Limb (tissue), 2 donors: ENCODE results near the gene GBA3.

Experiments
- DNase-seq, 2 donors: peaks; one replicate each; pipeline ENCODE4 v3.0.0-alpha.2; 2016; ENCODE audit errors: extremely low spot score in 2 of 2

Gene GBA3

GRCh38 chr4:22780317-22780716 is 87.6 kb downstream of the GBA3 start:
- DNase-seq: peak in 1 of 2 donors; percentile 12

GRCh38 chr4:22780797-22781196 is 88.1 kb downstream of the GBA3 start:
- no peak for DNase-seq

GRCh38 chr4:22787753-22788375 is 95.1 kb downstream of the GBA3 start:
- no peak for DNase-seq

- DNase-seq: no peak
Measured at GRCh38 chr4:22790631-22791030, 97.9 kb downstream of the GBA3 start.

GRCh38 chr4:22794732-22795131 is 102.0 kb downstream of the GBA3 start:
- DNase-seq: no peak

GRCh38 chr4:22801391-22801790 is 108.7 kb downstream of the GBA3 start:
- no peak for DNase-seq

GRCh38 chr4:22802876-22803275 is 110.1 kb downstream of the GBA3 start:
- DNase-seq: peak in 1 of 2 donors; percentile 46

GRCh38 chr4:22803512-22803911 is 110.8 kb downstream of the GBA3 start:
- no peak for DNase-seq

GRCh38 chr4:22814906-22815305 is 122.2 kb downstream of the GBA3 start:
- DNase-seq: peak in 1 of 2 donors; percentile 3

GRCh38 chr4:22824091-22824490 is 131.4 kb downstream of the GBA3 start:
- no peak for DNase-seq

GRCh38 chr4:22842360-22843018 is 149.8 kb downstream of the GBA3 start:
- no peak for DNase-seq

- DNase-seq: no peak
Measured at GRCh38 chr4:22848332-22848731, 155.6 kb downstream of the GBA3 start.

GRCh38 chr4:22850055-22850454 is 157.3 kb downstream of the GBA3 start:
- no peak for DNase-seq

- no peak for DNase-seq
Measured at GRCh38 chr4:22850630-22851029, 157.9 kb downstream of the GBA3 start.

GRCh38 chr4:22857411-22857810 is 164.7 kb downstream of the GBA3 start:
- no peak for DNase-seq

- DNase-seq: no peak
Measured at GRCh38 chr4:22859318-22859717, 166.6 kb downstream of the GBA3 start.
